Stimulated activated CD4-positive, alpha-beta T cell treated with anti-CD3 and anti-CD28 coated beads, Interleukin-12 subunit alpha, Interleukin-12 subunit beta, amount 100 ng/mL, for 24 hours (primary cell): Measurements from ENCODE around the gene ARL15.

Source experiments
- DNase-seq, 2 experiments: peaks; one replicate each; pipeline ENCODE4 v3.0.0-alpha.2; 2020; ENCODE audit warnings: low read depth in 2 of 2

ARL15 gene

DNA sequence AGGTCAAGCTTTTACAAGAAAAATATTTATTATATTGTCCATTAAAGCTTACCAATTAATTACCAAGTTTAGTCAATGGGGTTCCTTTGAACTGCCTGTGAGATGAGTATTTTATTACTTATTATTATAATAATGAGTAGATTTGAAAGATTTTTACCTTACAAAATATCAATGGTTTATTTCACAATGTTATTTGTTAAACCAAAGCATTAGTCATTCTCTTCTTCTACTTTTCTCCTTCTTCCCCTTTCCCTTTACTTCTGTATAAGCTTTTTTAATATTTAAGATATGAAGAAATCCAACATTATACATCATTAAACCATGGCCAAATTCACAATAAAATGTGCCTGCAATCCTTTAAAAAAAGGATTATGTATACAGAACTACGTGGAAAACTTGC lies 369.5 kb downstream of the ARL15 start:
- no peak for DNase-seq

- no peak for DNase-seq
These were observed 372.9 kb downstream of the ARL15 start for GRCh38 chr5:53937467-53937866.

DNA sequence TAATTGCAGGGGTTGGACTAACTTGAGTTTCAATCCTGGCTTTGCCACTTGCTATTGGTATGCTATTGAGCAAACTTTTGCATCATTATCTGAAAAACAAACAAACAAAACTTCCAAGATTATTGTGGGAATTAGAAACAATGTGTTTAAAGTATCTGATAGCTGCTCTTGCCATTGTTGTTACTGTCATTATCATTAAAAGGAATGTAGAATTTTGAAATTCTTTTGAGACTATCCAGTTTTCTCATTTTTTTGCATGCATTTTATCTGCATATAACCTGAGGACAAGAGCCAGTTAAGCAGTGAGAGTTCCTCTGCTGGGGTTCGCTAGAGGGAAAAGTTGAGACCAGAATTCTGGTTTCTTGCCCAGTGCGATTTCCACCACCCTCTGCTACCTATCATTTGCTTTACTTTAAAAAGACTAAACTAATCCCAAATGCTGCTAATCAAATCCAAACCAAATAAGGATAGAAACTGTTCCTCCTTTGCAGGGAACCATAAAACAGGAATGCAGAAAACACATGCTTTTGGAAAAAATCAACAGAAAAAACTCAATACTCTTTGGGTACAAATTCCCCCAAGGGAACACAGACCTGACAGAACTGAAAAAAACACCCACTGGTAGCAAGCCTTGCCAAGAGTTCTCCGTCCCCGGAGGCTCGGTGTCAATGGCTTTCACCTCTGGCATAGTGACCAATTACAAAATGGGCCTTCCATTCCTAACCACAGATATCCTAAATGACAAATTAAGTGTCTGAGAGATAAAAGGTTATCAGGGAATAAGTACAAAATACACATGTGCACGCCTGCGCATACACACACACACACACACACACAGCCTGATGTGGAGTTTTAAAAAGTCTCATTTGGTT lies 373.7 kb downstream of the ARL15 start:
- DNase-seq: no peak

DNA sequence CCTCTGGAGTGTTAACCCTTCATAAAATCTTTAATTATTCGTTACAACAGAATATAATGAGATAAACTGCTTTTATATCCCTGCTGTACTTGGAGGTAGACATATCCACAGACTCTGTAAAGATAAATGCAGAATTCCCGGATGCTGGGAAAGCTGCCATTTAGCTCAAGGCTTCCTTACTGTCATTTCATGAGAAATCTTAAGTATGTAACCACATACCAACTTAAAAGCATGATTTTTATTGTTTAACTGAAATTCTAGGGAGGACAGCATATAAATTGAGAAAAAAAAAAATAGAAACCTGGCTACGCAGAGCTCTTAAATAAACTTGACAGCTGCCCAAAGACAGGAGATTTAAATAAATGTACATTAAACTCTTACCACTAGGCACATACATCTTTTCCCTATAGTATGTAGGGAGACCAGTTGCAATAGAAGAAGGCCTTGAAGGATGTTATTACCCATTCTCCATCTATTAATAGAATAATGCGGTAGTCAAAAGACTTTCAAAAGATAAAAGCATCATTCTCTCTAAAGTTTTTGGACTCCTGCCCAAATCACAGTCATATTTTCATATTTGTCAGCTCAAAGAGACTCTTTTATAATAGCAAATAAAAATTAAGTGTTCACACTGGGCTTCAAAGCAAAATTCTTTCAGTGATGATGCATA lies 376.1 kb downstream of the ARL15 start:
- DNase-seq: no peak

GRCh38 chr5:53932351-53932750 lies 378.0 kb downstream of the ARL15 start:
- no peak for DNase-seq

DNA sequence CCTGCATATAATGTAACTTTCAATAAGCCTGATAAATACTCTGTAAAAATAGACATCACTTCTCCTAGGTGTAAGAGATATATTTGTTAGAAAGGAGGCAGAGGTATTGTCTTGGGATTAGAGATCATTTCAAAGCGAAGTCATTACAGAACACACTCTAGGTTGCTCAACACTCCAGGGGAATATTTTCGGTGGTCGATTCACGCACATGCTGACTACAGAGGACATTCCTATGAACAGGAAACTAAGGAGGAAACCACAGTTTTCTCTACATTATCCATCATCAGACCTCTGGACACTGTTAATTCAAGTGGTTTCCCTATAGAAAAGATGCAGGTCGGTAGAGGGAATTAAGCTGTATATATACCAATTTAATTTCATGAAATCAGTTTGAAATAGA lies 379.9 kb downstream of the ARL15 start:
- DNase-seq: no peak

- DNase-seq: no peak
These were observed 380.8 kb downstream of the ARL15 start for GRCh38 chr5:53929570-53929969.

GRCh38 chr5:53929152-53929551 lies 381.2 kb downstream of the ARL15 start:
- DNase-seq: no peak

DNA sequence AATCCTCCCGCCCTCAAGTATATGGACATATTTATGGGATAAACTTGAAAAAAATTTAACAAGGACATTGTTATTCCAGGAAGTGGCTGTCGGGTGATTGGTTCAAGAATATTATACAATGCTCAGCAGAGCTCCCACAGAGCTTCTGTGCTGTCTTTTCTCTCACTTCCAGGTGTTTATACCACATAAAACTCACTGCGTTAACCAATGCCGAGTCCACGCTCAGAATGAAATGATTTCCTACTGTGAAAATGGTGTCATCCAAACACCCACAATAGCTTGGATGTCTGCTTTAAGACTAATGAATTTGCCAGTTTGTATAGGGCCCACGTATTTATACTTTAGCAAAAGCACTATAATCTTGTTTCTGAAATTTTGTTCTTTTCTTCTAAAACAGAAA lies 381.7 kb downstream of the ARL15 start:
- no peak for DNase-seq

- no peak for DNase-seq
These were observed 382.6 kb downstream of the ARL15 start for GRCh38 chr5:53927668-53928247.

- DNase-seq: no peak
These were observed 384.3 kb downstream of the ARL15 start for GRCh38 chr5:53926026-53926425.

GRCh38 chr5:53924392-53924791 lies 386.0 kb downstream of the ARL15 start:
- DNase-seq: no peak

- DNase-seq: no peak
These were observed 386.4 kb downstream of the ARL15 start for GRCh38 chr5:53923961-53924360.

- no peak for DNase-seq
These were observed 387.6 kb downstream of the ARL15 start for GRCh38 chr5:53922508-53923498.

GRCh38 chr5:53917826-53918225 lies 392.5 kb downstream of the ARL15 start:
- no peak for DNase-seq

- DNase-seq: no peak
These were observed 393.3 kb downstream of the ARL15 start for GRCh38 chr5:53917095-53917494.

- no peak for DNase-seq
These were observed 395.3 kb downstream of the ARL15 start for GRCh38 chr5:53915120-53915519.

- DNase-seq: no peak
These were observed 396.4 kb downstream of the ARL15 start for GRCh38 chr5:53913941-53914340.

GRCh38 chr5:53908757-53909156 lies 401.6 kb downstream of the ARL15 start:
- no peak for DNase-seq

DNA sequence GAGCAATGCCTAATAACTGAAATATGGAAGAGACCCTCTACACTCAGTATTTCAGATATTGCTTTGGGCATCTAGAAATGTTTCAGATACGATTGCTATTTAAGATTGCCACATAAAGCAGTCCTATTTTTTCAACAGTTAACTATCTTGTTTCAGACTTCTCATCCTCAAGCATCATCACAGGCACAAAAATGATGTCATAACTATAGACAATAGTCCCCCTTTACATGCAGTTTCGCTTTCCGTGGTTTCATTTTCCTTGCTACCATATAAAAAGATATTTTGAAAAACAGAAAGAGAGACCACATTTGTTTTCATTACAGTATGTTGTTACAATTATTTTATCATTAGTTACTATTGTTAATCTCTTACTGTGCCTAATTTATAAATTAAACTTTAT lies 402.5 kb downstream of the ARL15 start:
- no peak for DNase-seq

DNA sequence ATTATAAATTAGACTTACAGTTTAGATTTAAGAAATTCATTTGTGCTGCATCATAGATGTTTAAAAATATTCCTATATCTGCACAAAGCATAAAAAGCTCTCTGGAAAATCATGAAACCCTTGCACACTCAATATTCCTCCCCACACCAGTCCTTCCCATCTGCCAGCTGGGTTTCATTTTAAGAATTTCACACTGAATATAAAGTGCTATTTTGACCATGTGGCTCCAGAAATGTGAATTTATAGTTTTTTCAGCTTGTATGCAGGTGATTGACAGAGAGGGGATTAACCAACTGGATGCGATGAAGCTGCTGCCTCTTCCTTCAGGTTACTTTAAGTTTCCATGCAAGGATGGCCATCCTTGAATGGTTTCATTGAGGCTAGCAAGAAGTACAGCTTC lies 403.6 kb downstream of the ARL15 start:
- no peak for DNase-seq
